Lower leg skin (tissue), 3 donors: ENCODE measurements around the gene ALMS1.

Source experiments
- POLR2A ChIP-seq, 2 donors: fragments of 450-650 bp; IDR thresholded peaks; one replicate each; pipeline ENCODE4 v1.6.1; 2016 to 2017; ENCODE audit warnings: antibody characterized with exemption in 2 of 2, mild to moderate bottlenecking in 1 of 2, moderate library complexity in 1 of 2
- TF ChIP-seq, protein P1 (sequence below), 3 donors: fragments of 450-650 bp; IDR thresholded peaks; one replicate each; pipeline ENCODE4 v1.5.1; 2016; ENCODE audit warnings: antibody characterized with exemption in 3 of 3, mild to moderate bottlenecking in 3 of 3, moderate library complexity in 2 of 3

DNA sequence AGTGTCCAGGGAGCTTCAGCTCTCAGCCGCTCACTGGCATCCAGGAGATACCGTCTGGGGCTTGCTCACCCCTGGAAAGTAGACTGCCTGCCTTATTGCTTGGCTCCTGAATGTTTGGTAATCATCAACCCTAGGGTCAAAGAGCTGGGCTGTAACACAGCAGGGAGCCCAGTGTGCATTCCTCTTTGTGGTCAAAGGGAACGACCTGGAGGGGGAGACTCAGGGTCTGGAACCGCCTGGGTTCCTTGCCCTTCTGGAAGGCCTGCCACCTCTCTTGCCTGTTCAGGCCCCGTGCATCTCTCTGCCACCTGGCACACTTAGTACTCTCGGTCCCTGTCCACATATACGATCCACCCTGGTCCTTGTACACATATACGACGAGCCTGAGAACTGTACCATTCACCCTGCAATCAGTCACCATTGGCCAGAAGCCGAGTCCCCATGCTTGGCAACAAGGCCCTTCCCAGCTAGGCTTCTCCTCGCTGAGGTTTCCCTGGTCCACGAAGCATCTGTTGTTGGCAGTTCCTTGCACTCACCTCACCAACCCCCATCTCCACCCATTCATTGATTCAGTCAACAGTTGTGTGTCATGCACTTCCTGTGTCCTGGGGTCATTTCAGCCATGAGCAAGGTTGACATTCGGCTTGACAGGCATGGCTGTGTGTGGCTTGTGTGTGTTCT lies 256.8 kb downstream of the ALMS1 start, which contains the start of gene NAT8:
- TF ChIP-seq, protein P1, sequence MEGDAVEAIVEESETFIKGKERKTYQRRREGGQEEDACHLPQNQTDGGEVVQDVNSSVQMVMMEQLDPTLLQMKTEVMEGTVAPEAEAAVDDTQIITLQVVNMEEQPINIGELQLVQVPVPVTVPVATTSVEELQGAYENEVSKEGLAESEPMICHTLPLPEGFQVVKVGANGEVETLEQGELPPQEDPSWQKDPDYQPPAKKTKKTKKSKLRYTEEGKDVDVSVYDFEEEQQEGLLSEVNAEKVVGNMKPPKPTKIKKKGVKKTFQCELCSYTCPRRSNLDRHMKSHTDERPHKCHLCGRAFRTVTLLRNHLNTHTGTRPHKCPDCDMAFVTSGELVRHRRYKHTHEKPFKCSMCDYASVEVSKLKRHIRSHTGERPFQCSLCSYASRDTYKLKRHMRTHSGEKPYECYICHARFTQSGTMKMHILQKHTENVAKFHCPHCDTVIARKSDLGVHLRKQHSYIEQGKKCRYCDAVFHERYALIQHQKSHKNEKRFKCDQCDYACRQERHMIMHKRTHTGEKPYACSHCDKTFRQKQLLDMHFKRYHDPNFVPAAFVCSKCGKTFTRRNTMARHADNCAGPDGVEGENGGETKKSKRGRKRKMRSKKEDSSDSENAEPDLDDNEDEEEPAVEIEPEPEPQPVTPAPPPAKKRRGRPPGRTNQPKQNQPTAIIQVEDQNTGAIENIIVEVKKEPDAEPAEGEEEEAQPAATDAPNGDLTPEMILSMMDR (IDR thresholded peaks at IDR 0.05) = no peak
- no peak for TF ChIP-seq POLR2A (IDR thresholded peaks at IDR 0.05)
